GM19193 (cell line): ENCODE data around the gene MEIOB.

Experiments used
- POLR2A ChIP-seq: IDR thresholded peaks from 4 replicates; pipeline ENCODE4 v1.6.1; 2011; ENCODE audit not compliant: insufficient read depth, insufficient read length; ENCODE audit errors: extremely low read depth

Gene MEIOB

DNA sequence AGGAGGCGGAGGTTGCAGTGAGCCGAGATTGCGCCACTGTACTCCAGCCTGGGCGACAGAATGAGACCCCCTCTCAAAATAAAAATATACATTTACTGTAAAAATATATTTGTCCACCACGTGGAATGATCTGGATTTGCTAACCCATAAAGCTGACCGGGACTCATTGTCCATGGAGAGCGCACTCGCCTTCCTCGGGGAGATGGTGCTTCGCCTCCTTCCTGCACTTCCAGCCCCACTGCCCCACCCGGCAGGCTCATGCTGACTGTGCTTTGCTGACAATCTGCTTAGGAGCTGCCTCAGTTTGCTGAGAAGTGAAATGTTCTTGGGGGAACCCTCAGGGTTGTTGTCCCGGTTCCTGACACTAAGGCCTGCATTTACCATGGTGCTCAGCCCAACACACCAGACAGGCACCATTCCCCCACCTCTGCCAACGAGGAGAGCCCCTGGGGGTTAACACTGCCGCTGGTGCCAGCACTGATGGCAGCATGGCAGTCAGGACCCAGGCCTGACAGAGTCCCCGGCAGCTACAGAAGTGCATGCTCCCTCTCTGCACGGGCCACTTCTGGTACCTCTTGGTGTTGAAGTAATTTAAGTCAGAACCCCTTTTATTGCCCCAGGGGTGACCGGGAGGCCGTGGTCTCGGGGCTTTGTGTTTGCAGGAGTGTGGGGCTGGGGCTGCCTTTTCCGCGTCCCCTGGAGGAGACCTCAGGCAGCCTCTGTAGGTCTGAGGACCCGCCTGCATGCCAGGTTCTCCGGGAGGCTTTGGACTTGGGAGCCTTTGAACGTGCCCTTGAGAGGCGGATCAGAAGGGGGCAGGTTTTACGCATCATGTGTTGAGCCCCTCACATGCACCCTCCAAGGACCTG lies 86.8 kb downstream of the MEIOB start:
- no peak for TF ChIP-seq POLR2A
